Measurements from ENCODE around the gene TIPIN. TPM values are rescaled to one million over a fixed set of nuclear protein-coding genes. Genes with fewer than 3 reads are reported as not detected.

TIPIN gene
- polyA plus RNA-seq, 1 of the 3 experiments (the other 2 are of a cell fraction): 5.7 TPM

DNA sequence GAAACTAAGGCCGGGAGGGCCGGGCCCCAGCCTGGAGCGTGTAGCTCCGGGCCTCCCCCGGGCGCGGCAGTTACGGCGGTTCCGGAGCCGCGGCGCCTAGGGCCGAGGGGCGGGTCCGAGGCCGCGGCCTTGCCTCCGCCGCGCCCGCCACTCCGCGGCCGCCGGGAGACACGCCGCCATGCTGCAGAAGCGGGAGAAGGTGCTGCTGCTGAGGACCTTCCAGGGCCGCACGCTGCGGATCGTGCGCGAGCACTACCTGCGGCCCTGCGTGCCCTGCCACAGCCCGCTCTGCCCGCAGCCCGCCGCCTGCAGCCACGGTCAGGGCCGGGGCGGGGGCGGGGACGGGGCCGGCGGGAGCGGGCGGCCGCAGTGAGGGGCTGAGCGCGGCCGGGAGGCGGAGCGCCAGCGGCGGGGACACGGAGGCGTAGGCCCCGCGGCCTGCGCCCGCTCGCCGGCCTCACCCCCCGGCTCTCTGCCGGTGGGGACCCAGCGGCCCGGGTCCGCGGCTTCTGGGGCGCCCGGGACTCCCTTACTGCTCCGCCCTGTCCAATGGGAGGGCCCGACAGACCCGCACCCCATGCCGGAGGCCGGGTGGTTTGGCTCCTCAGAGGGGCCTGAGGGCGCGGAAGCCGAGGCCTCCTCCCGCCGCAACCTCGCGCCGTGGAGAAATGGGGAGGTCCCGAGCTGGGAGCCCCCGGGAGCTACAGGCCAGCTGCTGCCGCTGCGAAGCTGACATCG lies 62.9 kb downstream of the TIPIN start, which contains the start of gene DIS3L (continued):
- TF ChIP-seq, protein P1, sequence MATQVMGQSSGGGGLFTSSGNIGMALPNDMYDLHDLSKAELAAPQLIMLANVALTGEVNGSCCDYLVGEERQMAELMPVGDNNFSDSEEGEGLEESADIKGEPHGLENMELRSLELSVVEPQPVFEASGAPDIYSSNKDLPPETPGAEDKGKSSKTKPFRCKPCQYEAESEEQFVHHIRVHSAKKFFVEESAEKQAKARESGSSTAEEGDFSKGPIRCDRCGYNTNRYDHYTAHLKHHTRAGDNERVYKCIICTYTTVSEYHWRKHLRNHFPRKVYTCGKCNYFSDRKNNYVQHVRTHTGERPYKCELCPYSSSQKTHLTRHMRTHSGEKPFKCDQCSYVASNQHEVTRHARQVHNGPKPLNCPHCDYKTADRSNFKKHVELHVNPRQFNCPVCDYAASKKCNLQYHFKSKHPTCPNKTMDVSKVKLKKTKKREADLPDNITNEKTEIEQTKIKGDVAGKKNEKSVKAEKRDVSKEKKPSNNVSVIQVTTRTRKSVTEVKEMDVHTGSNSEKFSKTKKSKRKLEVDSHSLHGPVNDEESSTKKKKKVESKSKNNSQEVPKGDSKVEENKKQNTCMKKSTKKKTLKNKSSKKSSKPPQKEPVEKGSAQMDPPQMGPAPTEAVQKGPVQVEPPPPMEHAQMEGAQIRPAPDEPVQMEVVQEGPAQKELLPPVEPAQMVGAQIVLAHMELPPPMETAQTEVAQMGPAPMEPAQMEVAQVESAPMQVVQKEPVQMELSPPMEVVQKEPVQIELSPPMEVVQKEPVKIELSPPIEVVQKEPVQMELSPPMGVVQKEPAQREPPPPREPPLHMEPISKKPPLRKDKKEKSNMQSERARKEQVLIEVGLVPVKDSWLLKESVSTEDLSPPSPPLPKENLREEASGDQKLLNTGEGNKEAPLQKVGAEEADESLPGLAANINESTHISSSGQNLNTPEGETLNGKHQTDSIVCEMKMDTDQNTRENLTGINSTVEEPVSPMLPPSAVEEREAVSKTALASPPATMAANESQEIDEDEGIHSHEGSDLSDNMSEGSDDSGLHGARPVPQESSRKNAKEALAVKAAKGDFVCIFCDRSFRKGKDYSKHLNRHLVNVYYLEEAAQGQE (IDR thresholded peaks at IDR 0.05; ENCODE audit: low read depth, low read length): no peak

DNA sequence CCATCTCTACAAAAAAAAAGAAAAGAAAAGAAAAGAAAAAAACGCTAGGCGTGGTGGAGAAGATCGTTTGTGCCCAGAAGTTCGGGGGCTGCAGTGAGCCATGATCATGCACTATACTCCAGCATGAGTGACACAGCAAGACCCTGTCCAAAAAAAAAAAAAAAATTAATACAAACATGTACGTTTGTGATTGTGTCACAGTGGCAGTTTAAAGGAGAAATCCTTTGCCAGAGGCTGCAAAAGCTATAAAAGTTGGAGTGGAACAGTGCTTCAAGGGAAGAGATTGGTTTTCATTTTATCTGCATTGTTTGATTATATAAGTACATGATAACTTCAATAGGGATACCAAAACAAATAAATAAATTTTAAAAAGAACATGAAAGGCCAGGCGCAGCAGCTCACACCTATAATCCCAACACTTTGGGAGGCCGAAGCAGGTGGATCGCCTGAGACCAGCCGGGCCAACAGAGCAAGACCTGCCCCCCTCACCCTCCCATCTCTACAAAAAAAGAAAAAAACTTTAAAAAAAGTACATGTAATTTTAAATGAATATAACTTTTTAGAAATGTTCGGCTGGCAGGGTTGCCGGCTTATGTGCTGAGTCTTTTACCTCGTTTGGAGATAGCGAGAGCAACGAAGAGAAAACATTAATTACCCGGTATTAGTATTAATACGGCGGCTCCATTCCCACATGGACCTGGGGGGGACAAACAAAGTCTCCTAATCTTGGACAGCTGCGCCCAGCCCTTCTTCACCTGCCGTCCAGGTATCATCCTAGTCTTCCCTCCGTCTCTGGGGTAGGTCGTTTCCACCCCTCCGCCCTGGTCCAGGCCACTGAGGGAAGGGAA lies 63.7 kb downstream of the TIPIN start:
- ChIA-PET POLR2A (interaction anchor here (0.7 kb wide), 1 partner anchor 10 kb away, joined by 3 read pairs; no protein-coding TSS in a partner anchor), CTCF (interaction anchor here (1.0 to 3.0 kb wide), 5 partner anchors 205 to 376 kb away, joined by 3 to 12 read pairs (median 4); partner anchors contain the start of gene SNAPC5)
- peaks cover 24 to 26% of the 10 kb centered on the region in 2 experiments; a peak in 3 of 4 replicates for H3K4me1 ChIP-seq (ENCODE audit: control insufficient read depth in 1 of 2, insufficient read depth in 2 of 2, low read depth in 1 of 2, low read length in 1 of 2)
- H4K20me1 ChIP-seq (ENCODE audit: insufficient read depth): no peaks in the 10 kb centered on the region
- 49% methylated on average over 19 of the region's 22 CpGs for WGBS (ENCODE audit: low lambda C conversion rate)
- no peaks in the 10 kb centered on the region for H3K9me2 ChIP-seq
- peaks cover 21% of the 10 kb centered on the region for H3K79me2 ChIP-seq (ENCODE audit: insufficient read depth)
- H3K4me3 ChIP-seq (ENCODE audit: low read depth in 2 of 2, low read length in 1 of 2): peak overlapping the region; percentile 66 to 80
- peak overlapping the region; percentile 99 for H2AFZ ChIP-seq (ENCODE audit: low read depth)
- peak overlapping the region; percentile 75 to 88 for H3K27ac ChIP-seq (ENCODE audit: low read depth in 2 of 2, low read length in 1 of 2)
- no peaks in the 10 kb centered on the region for H3K27me3 ChIP-seq (ENCODE audit: insufficient read depth)
- peak overlapping the region; percentile 82 for H3K9ac ChIP-seq
- peaks cover 0 to 6% of the 10 kb centered on the region in 2 experiments for H3K36me3 ChIP-seq (replicated peaks in 1 of 2; ENCODE audit: control insufficient read depth in 1 of 2, insufficient read depth in 2 of 2, low read length in 1 of 2)
- DNase-seq: no peak
- peaks cover 26% of the 10 kb centered on the region for H3F3A ChIP-seq (replicated peaks; ENCODE audit: insufficient read depth)
- H3K9me3 ChIP-seq: no peaks in the 10 kb centered on the region
- peak overlapping the region; percentile 95 for H3K4me2 ChIP-seq
- TF ChIP-seq RCOR1 (IDR thresholded peaks at IDR 0.05; ENCODE audit: low read length) (no peak), RFX5 (IDR thresholded peaks at IDR 0.05; ENCODE audit: low read length) (no peak)

DNA sequence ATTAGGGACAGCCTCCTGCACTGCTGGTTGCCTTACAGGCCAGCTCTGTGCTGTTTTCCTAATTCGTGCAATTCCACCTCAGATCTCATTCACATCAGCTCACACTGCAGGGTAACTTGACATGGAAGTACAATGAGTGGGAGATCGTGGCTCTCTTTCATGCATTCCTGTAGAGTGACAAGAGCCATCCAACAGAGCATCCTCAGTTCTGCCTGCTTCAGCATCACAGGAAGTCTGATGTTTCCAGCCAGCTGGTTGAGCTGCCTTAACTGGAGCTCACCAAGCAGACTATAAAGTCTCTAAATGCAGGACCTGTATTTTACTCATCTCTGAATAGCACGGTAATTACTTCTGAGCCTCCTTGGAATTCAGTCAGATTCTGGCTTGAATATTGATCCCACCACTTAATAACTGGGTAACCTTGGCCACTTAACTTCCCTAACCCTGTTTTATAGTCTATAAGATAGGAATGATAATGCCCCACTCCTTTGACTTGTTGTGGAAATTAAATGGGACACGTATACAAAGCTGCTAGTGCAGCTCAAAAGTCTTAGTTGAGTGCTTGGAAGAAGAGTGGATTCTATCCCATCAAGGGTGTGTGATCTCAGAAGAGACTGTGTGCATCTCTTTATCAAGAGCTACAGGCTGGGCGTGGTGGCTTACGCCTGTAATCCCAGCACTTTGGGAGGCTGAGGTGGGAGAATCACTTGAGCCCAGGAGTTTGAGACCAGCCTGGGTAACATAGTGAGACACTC lies 64.5 kb downstream of the TIPIN start:
- ChIA-PET POLR2A (no interaction called here), CTCF (interaction anchor here (0.7 to 3.0 kb wide), 8 partner anchors 43 to 429 kb away, joined by 3 to 12 read pairs (median 4); partner anchors contain the start of gene SNAPC5)
- Histone ChIP-seq H3K79me2 (ENCODE audit: insufficient read depth) (peaks cover 19% of the 10 kb centered on the region), H3K9me2 (no peaks in the 10 kb centered on the region), H3K4me3 (ENCODE audit: low read depth in 2 of 2, low read length in 1 of 2) (no peak overlapping the region), H3K9ac (no peak overlapping the region), H3K27me3 (ENCODE audit: insufficient read depth) (no peaks in the 10 kb centered on the region), H3K4me2 (peak overlapping the region; percentile 95), H3K27ac (ENCODE audit: low read depth in 2 of 2, low read length in 1 of 2) (no peak overlapping the region), H2AFZ (ENCODE audit: low read depth) (no peak overlapping the region; the same call in 1 of the 2 replicates), H3F3A (replicated peaks; ENCODE audit: insufficient read depth) (peaks cover 26% of the 10 kb centered on the region), H4K20me1 (ENCODE audit: insufficient read depth) (no peaks in the 10 kb centered on the region), H3K4me1 (ENCODE audit: control insufficient read depth in 1 of 2, insufficient read depth in 2 of 2, low read depth in 1 of 2, low read length in 1 of 2) (peaks cover 24 to 26% of the 10 kb centered on the region in 2 experiments; a peak in 3 of 4 replicates), H3K9me3 (no peaks in the 10 kb centered on the region), H3K36me3 (replicated peaks in 1 of 2; ENCODE audit: control insufficient read depth in 1 of 2, insufficient read depth in 2 of 2, low read length in 1 of 2) (no peaks in the 10 kb centered on the region)
- DNase-seq: no peak
- 75% methylated on average over 6 of the region's 6 CpGs for WGBS (ENCODE audit: low lambda C conversion rate)
- TF ChIP-seq MXI1 (IDR thresholded peaks at IDR 0.05; ENCODE audit: low read depth, low read length): no peak
- no peak for TF ChIP-seq YY1 (IDR thresholded peaks at IDR 0.05; ENCODE audit: low read depth)
- TF ChIP-seq, protein P2, sequence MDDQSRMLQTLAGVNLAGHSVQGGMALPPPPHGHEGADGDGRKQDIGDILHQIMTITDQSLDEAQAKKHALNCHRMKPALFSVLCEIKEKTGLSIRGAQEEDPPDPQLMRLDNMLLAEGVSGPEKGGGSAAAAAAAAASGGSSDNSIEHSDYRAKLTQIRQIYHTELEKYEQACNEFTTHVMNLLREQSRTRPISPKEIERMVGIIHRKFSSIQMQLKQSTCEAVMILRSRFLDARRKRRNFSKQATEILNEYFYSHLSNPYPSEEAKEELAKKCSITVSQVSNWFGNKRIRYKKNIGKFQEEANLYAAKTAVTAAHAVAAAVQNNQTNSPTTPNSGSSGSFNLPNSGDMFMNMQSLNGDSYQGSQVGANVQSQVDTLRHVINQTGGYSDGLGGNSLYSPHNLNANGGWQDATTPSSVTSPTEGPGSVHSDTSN (IDR thresholded peaks at IDR 0.05): no peak
- TF ChIP-seq, protein P3, sequence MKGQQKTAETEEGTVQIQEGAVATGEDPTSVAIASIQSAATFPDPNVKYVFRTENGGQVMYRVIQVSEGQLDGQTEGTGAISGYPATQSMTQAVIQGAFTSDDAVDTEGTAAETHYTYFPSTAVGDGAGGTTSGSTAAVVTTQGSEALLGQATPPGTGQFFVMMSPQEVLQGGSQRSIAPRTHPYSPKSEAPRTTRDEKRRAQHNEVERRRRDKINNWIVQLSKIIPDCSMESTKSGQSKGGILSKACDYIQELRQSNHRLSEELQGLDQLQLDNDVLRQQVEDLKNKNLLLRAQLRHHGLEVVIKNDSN (IDR thresholded peaks at IDR 0.05; ENCODE audit: borderline replicate concordance, low read depth): no peak
- TF ChIP-seq NFIC (IDR thresholded peaks at IDR 0.05; ENCODE audit: borderline replicate concordance): no peak
- TF ChIP-seq, protein P4, sequence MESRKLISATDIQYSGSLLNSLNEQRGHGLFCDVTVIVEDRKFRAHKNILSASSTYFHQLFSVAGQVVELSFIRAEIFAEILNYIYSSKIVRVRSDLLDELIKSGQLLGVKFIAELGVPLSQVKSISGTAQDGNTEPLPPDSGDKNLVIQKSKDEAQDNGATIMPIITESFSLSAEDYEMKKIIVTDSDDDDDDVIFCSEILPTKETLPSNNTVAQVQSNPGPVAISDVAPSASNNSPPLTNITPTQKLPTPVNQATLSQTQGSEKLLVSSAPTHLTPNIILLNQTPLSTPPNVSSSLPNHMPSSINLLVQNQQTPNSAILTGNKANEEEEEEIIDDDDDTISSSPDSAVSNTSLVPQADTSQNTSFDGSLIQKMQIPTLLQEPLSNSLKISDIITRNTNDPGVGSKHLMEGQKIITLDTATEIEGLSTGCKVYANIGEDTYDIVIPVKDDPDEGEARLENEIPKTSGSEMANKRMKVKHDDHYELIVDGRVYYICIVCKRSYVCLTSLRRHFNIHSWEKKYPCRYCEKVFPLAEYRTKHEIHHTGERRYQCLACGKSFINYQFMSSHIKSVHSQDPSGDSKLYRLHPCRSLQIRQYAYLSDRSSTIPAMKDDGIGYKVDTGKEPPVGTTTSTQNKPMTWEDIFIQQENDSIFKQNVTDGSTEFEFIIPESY (IDR thresholded peaks at IDR 0.05; ENCODE audit: borderline replicate concordance, low read depth): no peak
- TF ChIP-seq RAD21 (IDR thresholded peaks at IDR 0.05; ENCODE audit: low read length): no peak
- TF ChIP-seq, protein P5, sequence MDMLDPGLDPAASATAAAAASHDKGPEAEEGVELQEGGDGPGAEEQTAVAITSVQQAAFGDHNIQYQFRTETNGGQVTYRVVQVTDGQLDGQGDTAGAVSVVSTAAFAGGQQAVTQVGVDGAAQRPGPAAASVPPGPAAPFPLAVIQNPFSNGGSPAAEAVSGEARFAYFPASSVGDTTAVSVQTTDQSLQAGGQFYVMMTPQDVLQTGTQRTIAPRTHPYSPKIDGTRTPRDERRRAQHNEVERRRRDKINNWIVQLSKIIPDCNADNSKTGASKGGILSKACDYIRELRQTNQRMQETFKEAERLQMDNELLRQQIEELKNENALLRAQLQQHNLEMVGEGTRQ (IDR thresholded peaks at IDR 0.05; ENCODE audit: borderline replicate concordance, low read depth, low read length): no peak
